Left lung (tissue), 10 donors: ENCODE measurements around the gene DNMT3A. TPM values are rescaled to one million over a fixed set of nuclear protein-coding genes. Genes with fewer than 3 reads are reported as not detected.

ENCODE experiments used
- ATAC-seq: fragments of 200-7000 bp; cut with Tn5 transposase; one replicate; pipeline ENCODE4 v1.9.1; 2020; ENCODE audit warnings: moderate library complexity
- DNase-seq, 4 donors: peaks; one replicate each; pipeline ENCODE4 v3.0.0-alpha.2; 2013 to 2020
- H3K27ac ChIP-seq, 2 donors: fragments of 200-600 bp; sonication (generic) in 1 of 2; one replicate each; pipeline versions ENCODE4 v1.5.0 to v1.8.0; 2020 to 2021
- H3K27me3 ChIP-seq, 2 donors: fragments of 200-600 bp; sonication (generic) in 1 of 2; one replicate each; pipeline versions ENCODE4 v1.5.0 to v1.8.0; 2020 to 2021
- H3K36me3 ChIP-seq, 2 donors: fragments of 200-600 bp; sonication (generic) in 1 of 2; one replicate each; pipeline versions ENCODE4 v1.5.0 to v1.8.0; 2020 to 2021
- H3K4me1 ChIP-seq, 2 donors: fragments of 200-600 bp; one replicate each; pipeline ENCODE4 v1.8.0; 2021
- H3K4me3 ChIP-seq, 2 donors: fragments of 200-600 bp; sonication (generic) in 1 of 2; one replicate each; pipeline versions ENCODE4 v1.5.0 to v1.8.0; 2020 to 2021; ENCODE audit warnings: mild to moderate bottlenecking in 1 of 2
- H3K9me3 ChIP-seq, 2 donors: fragments of 200-600 bp; sonication (generic) in 1 of 2; one replicate each; pipeline versions ENCODE4 v1.5.0 to v1.8.0; 2020 to 2021
- CTCF ChIP-seq, 2 donors: fragments of 200-600 bp; sonication (generic) in 1 of 2; IDR thresholded peaks; one replicate each; pipeline versions ENCODE4 v1.5.0 to v1.8.0; 2021; ENCODE audit warnings: antibody characterized with exemption in 2 of 2
- intact Hi-C, 2 donors: fragments of 100-400 bp; cut with DNase I; formaldehyde crosslinking; loops; one replicate each; pipeline versions ENCODE4 v1.11.2 to v1.14.2; 2022
- polyA plus RNA-seq, 6 donors: library from polyadenylated mRNA; unstranded; fragments of 120-200 nt; gene quantifications; one replicate each; pipeline ENCODE4 v1.2.1, GENCODE V29; 2013; ENCODE audit not compliant: insufficient read length in 6 of 6
- total RNA-seq, 2 donors: library from RNA; stranded (reverse); fragmentation: NEBNext Ultra II Directional; extraction: Animal tissue kit (Norgen Biotek cat#: 25700); gene quantifications; one replicate each; pipeline ENCODE4 v1.2.1, GENCODE V29; 2021
- donor health status: DM: no; HTN: yes; CAD: no.
- donor health status: DM: no; HTN: no; CAD: no.

DNMT3A gene
- total and polyA plus RNA-seq, 8 donors: 37.5 to 123 (median 100) TPM

- no peak for TF ChIP-seq CTCF (IDR thresholded peaks at IDR 0.05)
- Histone ChIP-seq H3K27ac (peak overlapping the region; percentile 56 to 78), H3K4me3 (no peak overlapping the region), H3K9me3 (no peaks in the 10 kb centered on the region), H3K36me3 (peaks cover 0 to 22% of the 10 kb centered on the region in 2 donors), H3K27me3 (no peaks in the 10 kb centered on the region), H3K4me1 (peaks cover 16 to 56% of the 10 kb centered on the region in 2 donors)
- intact Hi-C loops: no loop called here
- DNase-seq (peak; percentile 75 to 91 (median 84)), ATAC-seq (peak; percentile 67)
Measured at GRCh38 chr2:25314514-25315315, 27.0 kb downstream of the DNMT3A start.

- no peak for TF ChIP-seq CTCF (IDR thresholded peaks at IDR 0.05)
- H3K9me3 ChIP-seq: no peaks in the 10 kb centered on the region
- H3K27ac ChIP-seq: peak overlapping the region in 1 of 2 donors; percentile 78
- intact Hi-C loops: no loop called here
- peaks cover 16 to 56% of the 10 kb centered on the region in 2 donors for H3K4me1 ChIP-seq
- peak in 2 of 4 donors; percentile 46 to 78 for DNase-seq
- H3K27me3 ChIP-seq: no peaks in the 10 kb centered on the region
- ATAC-seq: no peak
- peaks cover 0 to 22% of the 10 kb centered on the region in 2 donors for H3K36me3 ChIP-seq
- H3K4me3 ChIP-seq: no peak overlapping the region
Measured at GRCh38 chr2:25313711-25314513, 27.8 kb downstream of the DNMT3A start.

- no peak for DNase-seq
- Histone ChIP-seq H3K4me1 (peaks cover 16 to 56% of the 10 kb centered on the region in 2 donors), H3K4me3 (no peak overlapping the region), H3K27me3 (no peaks in the 10 kb centered on the region), H3K9me3 (no peaks in the 10 kb centered on the region), H3K36me3 (peaks cover 0 to 24% of the 10 kb centered on the region in 2 donors), H3K27ac (no peak overlapping the region)
- ATAC-seq: no peak
- no peak for TF ChIP-seq CTCF (IDR thresholded peaks at IDR 0.05)
- intact Hi-C loops: no loop called here
Measured at GRCh38 chr2:25312958-25313710, 28.6 kb downstream of the DNMT3A start.

GRCh38 chr2:25311865-25312575, 29.7 kb downstream of the DNMT3A start:
- ATAC-seq (no peak), DNase-seq (no peak)
- no peaks in the 10 kb centered on the region for H3K27me3 ChIP-seq
- H3K9me3 ChIP-seq: no peaks in the 10 kb centered on the region
- no peak overlapping the region for H3K4me3 ChIP-seq
- no peak for TF ChIP-seq CTCF (IDR thresholded peaks at IDR 0.05)
- H3K4me1 ChIP-seq: peaks cover 16 to 56% of the 10 kb centered on the region in 2 donors
- H3K27ac ChIP-seq: peak overlapping the region in 1 of 2 donors; percentile 37
- peaks cover 0 to 29% of the 10 kb centered on the region in 2 donors for H3K36me3 ChIP-seq
- intact Hi-C loops: no loop called here
